ENCODE measurements around the gene CCP110.

DNA sequence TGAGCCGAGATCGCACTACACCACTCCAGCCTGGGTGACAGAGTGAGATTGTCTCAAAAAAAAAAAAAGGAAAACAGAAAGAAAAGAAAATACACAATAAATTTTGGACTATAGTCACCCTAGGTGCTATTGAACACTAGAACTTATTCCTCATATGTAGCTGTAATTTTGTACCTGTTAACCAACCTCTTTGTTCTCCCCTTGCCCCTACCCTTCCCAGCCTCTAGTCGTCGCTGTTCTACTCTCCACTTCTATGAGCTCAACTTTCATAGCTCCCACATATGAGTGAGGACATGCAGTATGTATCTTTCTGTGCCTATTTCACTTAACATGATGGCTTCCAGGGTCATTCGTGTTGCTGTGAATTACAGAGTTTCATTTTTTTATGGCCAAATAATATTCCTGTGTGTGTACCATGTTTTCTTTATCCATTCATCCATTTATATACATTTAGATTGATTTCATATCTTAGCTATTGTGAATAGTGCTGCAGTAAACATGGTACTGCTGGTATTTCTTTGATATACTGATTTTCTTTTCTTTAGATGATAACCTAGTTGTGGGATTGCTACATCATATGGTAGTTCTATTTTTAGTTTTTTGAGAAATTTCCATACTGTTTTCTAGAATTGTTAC is 60.0 kb downstream of the CCP110 start:
- TF ChIP-seq, protein P1, sequence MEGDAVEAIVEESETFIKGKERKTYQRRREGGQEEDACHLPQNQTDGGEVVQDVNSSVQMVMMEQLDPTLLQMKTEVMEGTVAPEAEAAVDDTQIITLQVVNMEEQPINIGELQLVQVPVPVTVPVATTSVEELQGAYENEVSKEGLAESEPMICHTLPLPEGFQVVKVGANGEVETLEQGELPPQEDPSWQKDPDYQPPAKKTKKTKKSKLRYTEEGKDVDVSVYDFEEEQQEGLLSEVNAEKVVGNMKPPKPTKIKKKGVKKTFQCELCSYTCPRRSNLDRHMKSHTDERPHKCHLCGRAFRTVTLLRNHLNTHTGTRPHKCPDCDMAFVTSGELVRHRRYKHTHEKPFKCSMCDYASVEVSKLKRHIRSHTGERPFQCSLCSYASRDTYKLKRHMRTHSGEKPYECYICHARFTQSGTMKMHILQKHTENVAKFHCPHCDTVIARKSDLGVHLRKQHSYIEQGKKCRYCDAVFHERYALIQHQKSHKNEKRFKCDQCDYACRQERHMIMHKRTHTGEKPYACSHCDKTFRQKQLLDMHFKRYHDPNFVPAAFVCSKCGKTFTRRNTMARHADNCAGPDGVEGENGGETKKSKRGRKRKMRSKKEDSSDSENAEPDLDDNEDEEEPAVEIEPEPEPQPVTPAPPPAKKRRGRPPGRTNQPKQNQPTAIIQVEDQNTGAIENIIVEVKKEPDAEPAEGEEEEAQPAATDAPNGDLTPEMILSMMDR (IDR thresholded peaks at IDR 0.05) = no peak
- no peak for TF ChIP-seq POLR2A (IDR thresholded peaks at IDR 0.05)
